GM19455 (cell line): ENCODE measurements around the gene PLA2G2D.
"Not testable (repeated sequence)": the region's sequence is repeated elsewhere in the genome, so short reads cannot be mapped to it uniquely, and the experiment has no call there.

Experiments
- ATAC-seq: cut with Tn5 transposase; IDR thresholded peaks from one replicate; pipeline ENCODE4 v1.9.1; 2021; ENCODE audit not compliant: unreplicated experiment

Gene PLA2G2D

GRCh38 chr1:20143318-20143717 is 24.0 kb upstream of the PLA2G2D start:
- ATAC-seq: no peak

DNA sequence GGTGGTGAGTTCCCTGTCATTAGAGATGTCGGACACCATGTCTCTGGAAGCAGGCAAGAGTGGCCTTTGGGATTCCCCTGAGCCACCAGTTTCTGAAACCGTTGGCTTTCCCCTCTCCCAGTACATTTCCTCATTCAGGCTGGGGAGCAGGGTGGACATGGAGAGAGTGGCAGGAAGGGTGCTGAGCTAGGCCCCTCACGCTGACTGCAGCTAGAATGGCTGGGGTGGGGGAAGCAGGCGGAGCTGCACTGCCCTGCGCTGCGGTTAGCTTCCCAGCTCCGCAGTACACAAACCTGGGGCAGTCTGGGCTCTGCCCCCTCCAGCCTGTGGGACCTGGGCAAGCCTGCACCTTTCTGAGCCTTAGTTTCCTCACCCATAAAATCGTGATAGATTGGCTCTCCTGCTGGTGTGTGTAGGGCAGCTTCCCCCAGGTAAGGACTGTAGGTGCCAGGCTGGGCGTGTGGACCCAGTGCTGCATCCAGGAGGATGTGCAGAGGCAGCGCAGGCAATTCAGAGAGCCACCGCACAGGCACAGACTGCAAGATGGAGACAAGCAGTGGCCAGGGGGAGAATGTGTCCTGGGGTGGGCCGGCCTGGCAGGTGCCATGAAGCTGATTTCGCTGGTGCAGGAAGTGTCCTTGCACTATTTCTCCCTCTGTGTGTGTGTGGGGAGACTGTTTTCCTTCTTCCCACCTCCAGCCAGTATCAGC is 22.8 kb upstream of the PLA2G2D start:
- ATAC-seq: no peak

- no peak for ATAC-seq
Measured at GRCh38 chr1:20141466-20141865, 22.1 kb upstream of the PLA2G2D start.

DNA sequence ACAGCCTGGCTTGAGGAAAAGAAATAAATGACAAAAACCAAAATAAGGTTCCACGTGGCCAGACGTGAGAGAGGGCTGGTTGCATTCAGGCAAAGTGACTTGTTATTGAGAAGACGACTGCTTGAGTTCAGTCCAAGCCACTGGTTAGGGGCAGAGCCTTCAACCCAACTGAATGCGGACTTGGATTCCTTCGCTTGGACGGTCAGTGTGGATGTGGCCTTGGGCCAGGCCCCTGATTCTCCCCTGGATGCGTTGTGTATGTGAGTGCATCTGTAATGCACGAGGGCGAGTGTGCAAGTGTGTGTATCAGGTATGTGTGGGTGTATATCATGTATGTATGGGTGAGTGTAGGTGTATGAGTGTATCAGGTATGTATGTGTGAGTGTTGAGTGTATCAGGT is 21.7 kb upstream of the PLA2G2D start:
- ATAC-seq: no peak

DNA sequence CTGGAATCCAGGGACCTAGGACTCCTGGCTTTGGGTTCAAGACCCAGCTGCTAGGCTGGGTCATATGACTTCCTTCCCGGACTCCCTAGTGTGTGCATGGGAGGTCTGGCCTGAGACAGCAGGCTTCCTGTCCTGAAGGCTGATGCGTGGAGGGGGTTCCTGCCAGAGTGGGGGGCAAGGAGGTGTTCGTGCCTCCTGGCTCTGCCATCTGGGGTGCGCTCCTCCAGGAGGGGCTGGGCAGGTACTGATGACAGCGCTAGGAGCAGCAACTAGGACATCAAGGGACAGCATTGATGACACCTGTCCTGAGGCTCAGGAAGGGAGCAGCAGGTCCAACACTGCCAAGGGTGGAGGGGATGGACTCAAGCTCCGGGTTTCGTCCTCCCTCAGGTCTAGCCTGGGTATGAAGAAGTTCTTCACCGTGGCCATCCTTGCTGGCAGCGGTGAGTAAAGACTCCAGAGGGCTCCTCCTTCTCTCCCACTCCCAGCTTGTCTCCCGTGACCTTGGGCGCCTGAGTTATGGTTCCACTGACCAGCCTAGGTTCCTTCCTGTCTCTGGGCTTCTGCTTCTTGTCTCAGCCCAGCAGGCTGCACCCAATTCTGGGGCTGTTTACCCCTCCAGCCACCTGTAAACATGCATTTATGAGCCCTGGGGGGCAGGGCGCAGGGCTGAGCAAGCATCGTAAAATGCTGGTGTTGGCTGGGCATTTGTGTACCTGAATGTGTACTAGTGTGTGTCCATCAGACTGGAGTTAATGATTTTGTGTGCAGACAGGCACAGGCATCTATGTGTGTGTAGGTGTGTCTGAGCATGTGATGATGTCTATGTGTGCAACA is 20.7 kb upstream of the PLA2G2D start:
- no peak for ATAC-seq

GRCh38 chr1:20138961-20139550 is 19.7 kb upstream of the PLA2G2D start, which contains the start of gene PLA2G2F:
Gene PLA2G2F (plus strand): TSS chr1:20139323. CDS start chr1:20139428, 105 bp downstream.
- ATAC-seq: no peak

- no peak for ATAC-seq
Measured at GRCh38 chr1:20138346-20138745, 19.0 kb upstream of the PLA2G2D start.

- no peak for ATAC-seq
Measured at GRCh38 chr1:20137604-20138003, 18.3 kb upstream of the PLA2G2D start.

DNA sequence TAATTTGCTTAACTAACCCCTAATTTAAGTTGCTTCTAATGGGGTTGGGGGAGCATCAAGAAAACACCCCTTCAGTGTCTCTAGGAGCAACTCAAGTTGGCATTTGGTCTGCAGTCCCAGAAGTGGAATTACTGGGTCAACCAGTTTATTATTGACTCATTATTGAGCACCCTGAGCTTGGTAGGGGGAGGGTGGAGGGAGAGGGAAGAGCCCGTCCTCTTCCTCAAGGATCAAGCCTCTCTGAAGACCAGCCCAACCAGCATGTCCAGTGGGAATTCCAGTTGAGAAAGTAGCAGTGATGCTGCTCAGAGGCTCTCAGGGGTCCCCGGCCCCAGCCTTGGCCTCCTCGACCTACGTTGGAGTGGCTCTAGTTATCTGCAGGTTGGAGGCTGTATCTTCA is 17.7 kb upstream of the PLA2G2D start:
- ATAC-seq: no peak

DNA sequence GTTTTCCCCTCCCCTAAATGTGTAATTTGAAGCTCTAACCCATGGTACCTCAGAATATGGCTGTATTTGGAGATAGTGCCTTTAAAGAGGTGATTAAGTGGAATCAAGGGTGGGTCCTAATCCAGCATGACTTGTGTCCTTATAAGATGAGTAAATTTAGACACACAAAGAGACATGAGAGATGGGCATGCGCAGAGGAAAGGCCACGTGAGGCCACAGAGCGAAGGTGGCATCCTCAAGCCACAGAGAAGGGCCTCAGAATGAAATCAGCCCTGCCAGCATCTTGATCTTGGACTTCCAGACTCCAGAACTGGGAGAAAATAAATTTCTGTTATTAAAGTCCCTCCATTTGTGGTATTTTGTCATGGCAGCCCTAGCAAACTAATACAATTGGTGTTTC is 16.9 kb upstream of the PLA2G2D start:
- ATAC-seq: no peak

DNA sequence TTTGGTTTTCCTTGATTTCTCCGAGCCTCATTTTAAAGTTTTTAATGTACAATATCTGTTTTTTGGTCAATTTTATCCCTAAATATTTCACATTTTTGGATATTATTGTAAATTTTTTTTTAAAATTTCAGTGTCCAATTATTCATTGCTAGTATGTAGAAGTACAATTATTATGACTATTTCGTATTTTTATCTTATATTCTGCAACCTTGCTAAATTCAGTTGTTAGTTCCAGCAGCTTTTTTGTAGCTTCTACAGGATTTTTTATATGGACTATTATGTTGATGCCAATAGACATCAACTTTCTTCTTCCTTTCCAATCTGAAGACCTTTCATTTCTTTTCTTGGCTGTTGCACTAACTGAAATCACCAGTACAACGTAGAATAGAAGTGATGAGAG is 15.7 kb upstream of the PLA2G2D start:
- ATAC-seq: no peak

DNA sequence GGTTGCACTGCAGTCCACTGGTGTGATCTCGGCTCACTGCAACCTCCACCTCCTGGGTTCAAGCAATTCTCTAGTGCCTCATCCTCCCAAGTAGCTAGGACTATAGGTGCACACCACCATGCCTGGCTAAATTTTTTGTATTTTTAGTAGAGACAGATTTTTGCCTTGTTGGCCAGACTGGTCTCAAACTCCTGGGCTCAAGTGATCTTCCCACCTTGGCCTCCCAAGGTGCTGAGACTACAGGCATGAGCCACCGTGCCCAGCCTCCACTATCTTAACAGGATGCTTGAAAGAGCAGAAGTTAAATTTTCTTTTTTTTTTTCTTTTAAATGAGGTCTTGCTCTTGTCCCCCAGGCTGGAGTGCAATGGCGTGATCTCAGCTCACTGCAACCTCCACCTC is 11.2 kb upstream of the PLA2G2D start:
- not testable (repeated sequence) for ATAC-seq

DNA sequence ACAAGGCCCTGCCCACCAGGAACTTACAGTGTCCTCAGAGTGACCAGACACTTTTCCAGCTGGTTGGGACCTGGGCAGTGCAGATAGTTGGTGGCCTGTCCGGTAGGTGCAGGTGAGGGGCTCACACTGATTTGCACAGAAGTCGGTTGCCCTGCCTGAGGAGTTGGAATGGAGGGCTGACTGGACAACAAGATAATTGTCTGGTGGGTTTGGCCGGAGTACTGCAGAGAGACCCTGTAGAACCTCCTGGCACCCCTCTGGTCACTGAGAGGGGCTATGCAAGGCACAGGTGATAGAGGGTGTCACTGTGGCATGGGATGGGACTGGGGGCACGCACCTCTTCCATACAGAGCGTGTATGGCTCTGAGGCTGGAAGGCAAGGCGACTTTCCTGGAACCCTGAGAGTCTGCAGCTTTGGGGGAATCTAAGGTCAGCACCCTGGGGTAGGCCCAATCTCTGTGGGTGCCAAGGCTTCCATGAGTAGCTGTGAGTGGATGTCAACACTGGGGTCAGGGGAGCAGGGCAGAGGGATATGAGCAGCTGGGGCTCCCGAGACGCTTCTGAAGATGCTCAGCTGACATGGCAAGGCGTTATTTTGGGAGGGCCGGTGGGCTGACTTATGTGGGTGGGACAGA is 7.6 kb upstream of the PLA2G2D start:
- no peak for ATAC-seq

- no peak for ATAC-seq
Measured at GRCh38 chr1:20126041-20126805, 6.9 kb upstream of the PLA2G2D start.

GRCh38 chr1:20125100-20125499 is 5.8 kb upstream of the PLA2G2D start:
- ATAC-seq: no peak

- ATAC-seq: no peak
Measured at GRCh38 chr1:20124456-20125057, 5.2 kb upstream of the PLA2G2D start.

- ATAC-seq: no peak
Measured at GRCh38 chr1:20123722-20124455, 4.6 kb upstream of the PLA2G2D start.

DNA sequence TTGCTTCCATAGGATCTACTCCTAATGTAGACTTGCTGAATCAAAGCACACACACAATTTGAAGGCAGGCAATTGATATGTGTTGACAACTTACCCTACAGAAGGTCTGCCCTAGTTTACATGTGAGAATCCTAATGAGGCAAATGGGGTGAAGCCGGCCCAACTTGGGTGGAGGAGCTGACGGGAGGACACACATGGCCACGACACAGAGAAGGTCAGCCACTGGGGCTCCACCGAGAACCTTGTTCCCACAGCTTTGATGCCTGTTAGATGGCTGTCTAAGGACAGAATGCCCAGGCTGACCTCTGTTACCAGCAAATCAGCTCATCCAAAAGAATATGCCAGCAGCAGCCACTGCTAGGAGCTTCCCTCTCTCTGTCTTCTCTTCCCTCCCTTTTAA is 1.5 kb upstream of the PLA2G2D start:
- no peak for ATAC-seq

- no peak for ATAC-seq
Measured at GRCh38 chr1:20117236-20117635, 2.1 kb downstream of the PLA2G2D start.

- ATAC-seq: no peak
Measured at GRCh38 chr1:20115916-20116315, 3.4 kb downstream of the PLA2G2D start.
